CD14-positive monocyte (primary cell): ENCODE measurements around the gene DDX50. TPM values are rescaled to one million over a fixed set of nuclear protein-coding genes. Genes with fewer than 3 reads are reported as not detected.

Source experiments
- DNase-seq, 3 donors: peaks; one replicate each; pipeline ENCODE4 v3.0.0-alpha.2; 2011 to 2022
- H2AFZ ChIP-seq: 2 replicates; pipeline ENCODE4 v1.6.0; 2012; ENCODE audit warnings: mild to moderate bottlenecking, low read depth, low read length, inconsistent platforms; ENCODE audit not compliant: insufficient read depth, poor library complexity, severe bottlenecking
- H3K27ac ChIP-seq, 2 donors: 1 replicate in 1 of 2; 2 replicates in 1 of 2; pipeline ENCODE4 v1.5.1; 2012 to 2013; ENCODE audit warnings: low read length in 2 of 2, control low read depth in 1 of 2, inconsistent platforms in 1 of 2, low read depth in 1 of 2, mild to moderate bottlenecking in 1 of 2
- H3K27me3 ChIP-seq, 2 donors: one replicate each; pipeline versions ENCODE4 v1.6.0 to v1.6.1; 2011 to 2013; ENCODE audit warnings: low read length in 2 of 2; ENCODE audit not compliant: control insufficient read depth in 2 of 2, insufficient read depth in 2 of 2
- H3K36me3 ChIP-seq, 2 donors: replicated peaks in 1 of 2; 1 replicate in 1 of 2; 2 replicates in 1 of 2; pipeline versions ENCODE4 v1.5.1 to v1.6.1; 2012 to 2013; ENCODE audit warnings: low read length in 2 of 2, control low read depth in 1 of 2, inconsistent platforms in 1 of 2, mild to moderate bottlenecking in 1 of 2; ENCODE audit not compliant: insufficient read depth in 2 of 2, control insufficient read depth in 1 of 2
- H3K4me1 ChIP-seq, 2 donors: 1 replicate in 1 of 2; 2 replicates in 1 of 2; pipeline versions ENCODE4 v1.5.1 to v1.6.1; 2012 to 2013; ENCODE audit warnings: low read length in 2 of 2, control low read depth in 1 of 2, inconsistent platforms in 1 of 2, mild to moderate bottlenecking in 1 of 2, moderate library complexity in 1 of 2; ENCODE audit not compliant: insufficient read depth in 2 of 2, control insufficient read depth in 1 of 2
- H3K4me2 ChIP-seq: replicated peaks from 2 replicates; pipeline ENCODE3; 2012; ENCODE audit warnings: low read length, moderate library complexity, mild to moderate bottlenecking; ENCODE audit not compliant: poor library complexity, severe bottlenecking; ENCODE audit errors: extremely low read depth
- H3K4me3 ChIP-seq, 3 experiments: fragments of 200-600 bp in 1 of 3; sonication (generic) in 1 of 3; replicated peaks in 1 of 3; 1 replicate in 2 of 3; 2 replicates in 1 of 3; pipeline ENCODE4 v1.5.1; 2011 to 2013; ENCODE audit warnings: low read length in 3 of 3, mild to moderate bottlenecking in 3 of 3, control low read depth in 2 of 3, low read depth in 2 of 3, inconsistent platforms in 1 of 3, moderate library complexity in 1 of 3
- H3K79me2 ChIP-seq: 2 replicates; pipeline ENCODE4 v1.6.0; 2012; ENCODE audit warnings: mild to moderate bottlenecking, control low read depth, inconsistent platforms, low read length, moderate library complexity; ENCODE audit not compliant: insufficient read depth
- H3K9ac ChIP-seq: 2 replicates; pipeline ENCODE4 v1.6.0; 2017; ENCODE audit warnings: low read length, mild to moderate bottlenecking; ENCODE audit not compliant: insufficient read depth, poor library complexity, severe bottlenecking
- H3K9me3 ChIP-seq, 2 donors: replicated peaks in 1 of 2; 1 replicate in 1 of 2; 2 replicates in 1 of 2; pipeline versions ENCODE4 v1.5.1 to v1.6.1; 2012 to 2013; ENCODE audit warnings: low read length in 2 of 2, control low read depth in 1 of 2; ENCODE audit not compliant: control insufficient read depth in 1 of 2, insufficient read depth in 1 of 2
- H4K20me1 ChIP-seq: 2 replicates; pipeline ENCODE4 v1.6.0; 2012; ENCODE audit warnings: mild to moderate bottlenecking, low read length, control low read depth, moderate library complexity; ENCODE audit not compliant: insufficient read depth
- H3K27ac Mint-ChIP-seq, 7 donors: one replicate each; pipeline ENCODE4 v1.8.0; 2020; ENCODE audit warnings: mild to moderate bottlenecking in 7 of 7, mixed read lengths in 7 of 7, moderate library complexity in 6 of 7, inconsistent platforms in 2 of 7
- H3K27me3 Mint-ChIP-seq, 3 donors: one replicate each; pipeline ENCODE4 v1.8.0; 2021 to 2022; ENCODE audit warnings: low read depth in 3 of 3, mild to moderate bottlenecking in 3 of 3, mixed read lengths in 3 of 3, moderate library complexity in 3 of 3, inconsistent platforms in 1 of 3
- H3K36me3 Mint-ChIP-seq, 2 donors: one replicate each; pipeline ENCODE4 v1.8.0; 2020; ENCODE audit warnings: mixed read lengths in 2 of 2, inconsistent platforms in 1 of 2, mild to moderate bottlenecking in 1 of 2
- H3K4me1 Mint-ChIP-seq: one replicate; pipeline ENCODE4 v1.8.0; 2020; ENCODE audit warnings: mild to moderate bottlenecking, mixed read lengths
- H3K4me3 Mint-ChIP-seq, 2 donors: one replicate each; pipeline ENCODE4 v1.8.0; 2020; ENCODE audit warnings: mild to moderate bottlenecking in 2 of 2, mixed read lengths in 2 of 2, moderate library complexity in 1 of 2
- H3K9me3 Mint-ChIP-seq, 7 donors: one replicate each; pipeline ENCODE4 v1.8.0; 2020 to 2022; ENCODE audit warnings: mixed read lengths in 7 of 7, mild to moderate bottlenecking in 6 of 7, moderate library complexity in 6 of 7, inconsistent platforms in 2 of 7
- CTCF ChIP-seq: fragments of 200-600 bp; IDR thresholded peaks from one replicate; pipeline ENCODE4 v1.8.0; 2022; ENCODE audit warnings: antibody characterized with exemption, mild to moderate bottlenecking
- WGBS: methylation state at CpG from one replicate; pipeline ENCODE4 v1.1.5; 2013; ENCODE audit warnings: missing lambda C conversion rate; ENCODE audit not compliant: insufficient coverage; 5-methylcytosine and 5-hydroxymethylcytosine counted together
- intact Hi-C, 2 donors: fragments of 100-400 bp; cut with micrococcal nuclease; formaldehyde crosslinking; loops; one replicate each; pipeline versions ENCODE4 v1.15.0 to v1.15.1; 2023
- polyA plus RNA-seq, 3 donors: library from polyadenylated mRNA; depleted of rRNA in 1 of 3; unstranded in 2 of 3; stranded (reverse) in 1 of 3; fragments of 300-500 nt in 2 of 3; fragments of >200 nt in 1 of 3; fragmentation: Illumina TruSeq in 2 of 3; gene quantifications; 1 replicate in 2 of 3; 2 replicates in 1 of 3; pipeline ENCODE4 v1.2.3, GENCODE V29; 2012 to 2021

Gene DDX50
- polyA plus RNA-seq, 3 donors = 14.2 to 17.1 (median 17.0) TPM

DNA sequence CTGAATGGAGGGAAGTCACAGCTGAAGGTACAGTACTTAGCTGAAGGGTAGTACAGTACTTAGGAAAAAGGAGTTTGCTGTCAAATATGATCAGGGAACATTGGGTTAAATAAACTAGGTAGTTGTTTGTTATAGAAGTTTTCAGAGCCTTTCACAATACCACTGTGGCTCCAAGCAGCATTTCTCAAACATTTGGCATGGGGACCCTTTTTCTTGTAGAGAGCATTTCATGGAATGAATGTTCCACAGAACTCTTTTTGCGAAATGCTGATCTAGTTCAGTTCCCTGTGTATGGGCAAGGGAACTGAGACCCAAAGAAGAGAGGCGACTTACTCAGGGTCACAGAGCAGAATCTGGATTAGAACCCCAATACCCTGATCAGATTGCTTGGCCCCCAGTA lies 31.5 kb upstream of the DDX50 start:
- 88% methylated on average over 1 of the region's 2 CpGs for WGBS
- Histone ChIP-seq H3K27ac (no peak overlapping the region), H4K20me1 (no peaks in the 10 kb centered on the region), H3K4me3 (no peak overlapping the region), H3K79me2 (no peaks in the 10 kb centered on the region), H3K9ac (no peak overlapping the region), H3K36me3 (no peaks in the 10 kb centered on the region), H3K27me3 (no peaks in the 10 kb centered on the region), H3K9me3 (peaks cover 0 to 14% of the 10 kb centered on the region in 2 donors), H2AFZ (no peak overlapping the region), H3K4me2 (no peak overlapping the region), H3K4me1 (no peaks in the 10 kb centered on the region)
- no peak overlapping the region for H3K27ac Mint-ChIP-seq
- intact Hi-C loops = no loop called here
- H3K36me3 Mint-ChIP-seq = no peaks in the 10 kb centered on the region
- TF ChIP-seq CTCF = no peak
- H3K4me3 Mint-ChIP-seq = no peak overlapping the region
- DNase-seq = no peak
- H3K4me1 Mint-ChIP-seq = no peaks in the 10 kb centered on the region
- peaks cover 0 to 2% (median 0%) of the 10 kb centered on the region in 3 donors for H3K27me3 Mint-ChIP-seq
- peaks cover 7 to 26% (median 14%) of the 10 kb centered on the region in 7 donors for H3K9me3 Mint-ChIP-seq

- H3K4me1 ChIP-seq = no peaks in the 10 kb centered on the region
- no peak for DNase-seq
- no peak overlapping the region for H3K4me2 ChIP-seq
- intact Hi-C loops = no loop called here
- no peaks in the 10 kb centered on the region for H3K79me2 ChIP-seq
- H3K4me3 ChIP-seq = no peak overlapping the region
- H3K27me3 Mint-ChIP-seq = peaks cover 0 to 2% (median 0%) of the 10 kb centered on the region in 3 donors
- no peaks in the 10 kb centered on the region for H3K36me3 Mint-ChIP-seq
- TF ChIP-seq CTCF = no peak
- H2AFZ ChIP-seq = no peak overlapping the region
- WGBS = no CpG with 5 or more reads among the region's 2 CpGs
- H3K4me1 Mint-ChIP-seq = no peaks in the 10 kb centered on the region
- no peak overlapping the region for H3K27ac Mint-ChIP-seq
- H4K20me1 ChIP-seq = no peaks in the 10 kb centered on the region
- H3K4me3 Mint-ChIP-seq = no peak overlapping the region
- peaks cover 0 to 14% of the 10 kb centered on the region in 2 donors for H3K9me3 ChIP-seq
- H3K27me3 ChIP-seq = no peaks in the 10 kb centered on the region
- H3K9me3 Mint-ChIP-seq = peaks cover 7 to 26% (median 14%) of the 10 kb centered on the region in 7 donors
- no peaks in the 10 kb centered on the region for H3K36me3 ChIP-seq
- no peak overlapping the region for H3K27ac ChIP-seq
- no peak overlapping the region for H3K9ac ChIP-seq
Observed at GRCh38 chr10:68870061-68870460, 31.1 kb upstream of the DDX50 start.
